Activated CD4-positive, alpha-beta T cell treated with anti-CD3 and anti-CD28 coated beads, Interleukin-2, amount 10 ng/mL, durations not matched to agents 7 days and 5 days (primary cell): ENCODE measurements around the gene SLC36A1. TPM values are rescaled to one million over a fixed set of nuclear protein-coding genes. Genes with fewer than 3 reads are reported as not detected.
"Not testable (repeated sequence)": the region's sequence is repeated elsewhere in the genome, so short reads cannot be mapped to it uniquely, and the experiment has no call there.

Experiments
- CTCF ChIA-PET: fragments of 350-600 bp; sonication (Branson Sonifier 250); formaldehyde crosslinking; loops from one replicate; lab custom pipeline; 2021; ENCODE audit warnings: antibody characterized with exemption; lab: Charles Lee
- POLR2A ChIA-PET: fragments of 350-600 bp; sonication (Branson Sonifier 250); formaldehyde crosslinking; loops from one replicate; lab custom pipeline; 2021; ENCODE audit warnings: antibody characterized with exemption; lab: Charles Lee
- DNase-seq: peaks from one replicate; pipeline ENCODE4 v3.0.0-alpha.2; 2020
- H3K27ac Mint-ChIP-seq: one replicate; pipeline ENCODE4 v1.8.0; 2021; ENCODE audit warnings: mild to moderate bottlenecking, moderate library complexity, mixed read lengths
- H3K27me3 Mint-ChIP-seq: one replicate; pipeline ENCODE4 v1.8.0; 2021; ENCODE audit warnings: mixed read lengths
- H3K36me3 Mint-ChIP-seq: one replicate; pipeline ENCODE4 v1.8.0; 2021; ENCODE audit warnings: low read depth, mixed read lengths
- H3K4me1 Mint-ChIP-seq: one replicate; pipeline ENCODE4 v1.8.0; 2021; ENCODE audit warnings: mixed read lengths
- H3K4me3 Mint-ChIP-seq: one replicate; pipeline ENCODE4 v1.8.0; 2021; ENCODE audit warnings: mild to moderate bottlenecking, moderate library complexity, mixed read lengths
- H3K9me3 Mint-ChIP-seq: one replicate; pipeline ENCODE4 v1.8.0; 2021; ENCODE audit warnings: mixed read lengths
- total RNA-seq, 2 experiments: library from RNA; stranded (reverse); gene quantifications; one replicate each; pipeline ENCODE4 v1.2.3, GENCODE V29; 2021

Gene SLC36A1
- total RNA-seq = 1 to 10 TPM; 5.8 TPM

- Mint-ChIP-seq H3K4me1 (peaks cover 17% of the 10 kb centered on the region), H3K9me3 (no peaks in the 10 kb centered on the region), H3K36me3 (no peaks in the 10 kb centered on the region), H3K27ac (peak within 1 kb of the TSS; percentile 92), H3K27me3 (peaks cover 31% of the 10 kb centered on the region), H3K4me3 (peak within 1 kb of the TSS; percentile 87)
- ChIA-PET CTCF (interaction anchor here (0.7 to 2.9 kb wide), 22 partner anchors 10 to 369 kb away, joined by 3 to 23 read pairs (median 4); no protein-coding TSS in a partner anchor), POLR2A (interaction anchor here (1.3 kb wide), 1 partner anchor 324 kb away, joined by 4 read pairs; the partner anchor contains the start of gene G3BP1)
- peak; percentile 93 for DNase-seq
These were observed at the start of gene SLC36A1 for GRCh38 chr5:151447174-151448037. Gene SLC36A1 (plus strand): TSS chr5:151447603. CDS start chr5:151458793, 11,190 bp downstream.

GRCh38 chr5:151405334-151406160 is 41.9 kb upstream of the SLC36A1 start:
- CTCF ChIA-PET = interaction anchor here (0.6 kb wide), 1 partner anchor 148 kb away, joined by 3 read pairs; no protein-coding TSS in a partner anchor
- no peak overlapping the region for H3K27ac Mint-ChIP-seq
- POLR2A ChIA-PET = no interaction called here
- peaks cover 2% of the 10 kb centered on the region for H3K4me1 Mint-ChIP-seq
- H3K36me3 Mint-ChIP-seq = no peaks in the 10 kb centered on the region
- no peak overlapping the region for H3K4me3 Mint-ChIP-seq
- no peak for DNase-seq
- H3K27me3 Mint-ChIP-seq = peaks cover 43% of the 10 kb centered on the region
- no peaks in the 10 kb centered on the region for H3K9me3 Mint-ChIP-seq

- Mint-ChIP-seq H3K27me3 (peaks cover 37% of the 10 kb centered on the region), H3K4me3 (no peak overlapping the region), H3K9me3 (no peaks in the 10 kb centered on the region), H3K36me3 (no peaks in the 10 kb centered on the region), H3K27ac (no peak overlapping the region), H3K4me1 (peaks cover 2% of the 10 kb centered on the region)
- ChIA-PET POLR2A (no interaction called here), CTCF (no interaction called here)
- DNase-seq = no peak
These were observed 41.0 kb upstream of the SLC36A1 start for GRCh38 chr5:151406322-151406947.

GRCh38 chr5:151408591-151409230 is 38.7 kb upstream of the SLC36A1 start:
- Mint-ChIP-seq H3K36me3 (no peaks in the 10 kb centered on the region), H3K4me1 (peaks cover 2% of the 10 kb centered on the region), H3K27me3 (peaks cover 32% of the 10 kb centered on the region), H3K9me3 (no peaks in the 10 kb centered on the region), H3K4me3 (no peak overlapping the region), H3K27ac (no peak overlapping the region)
- ChIA-PET CTCF (no interaction called here), POLR2A (no interaction called here)
- DNase-seq = no peak

GRCh38 chr5:151413800-151414199 is 33.6 kb upstream of the SLC36A1 start:
- ChIA-PET CTCF (no interaction called here), POLR2A (no interaction called here)
- H3K4me3 Mint-ChIP-seq = no peak overlapping the region
- H3K27ac Mint-ChIP-seq = no peak overlapping the region
- DNase-seq = no peak
- peaks cover 13% of the 10 kb centered on the region for H3K9me3 Mint-ChIP-seq
- H3K27me3 Mint-ChIP-seq = peaks cover 19% of the 10 kb centered on the region
- no peaks in the 10 kb centered on the region for H3K4me1 Mint-ChIP-seq
- no peaks in the 10 kb centered on the region for H3K36me3 Mint-ChIP-seq

- peaks cover 19% of the 10 kb centered on the region for H3K27me3 Mint-ChIP-seq
- H3K27ac Mint-ChIP-seq = no peak overlapping the region
- H3K4me1 Mint-ChIP-seq = no peaks in the 10 kb centered on the region
- H3K4me3 Mint-ChIP-seq = no peak overlapping the region
- no peaks in the 10 kb centered on the region for H3K36me3 Mint-ChIP-seq
- no peak for DNase-seq
- H3K9me3 Mint-ChIP-seq = peaks cover 17% of the 10 kb centered on the region
- ChIA-PET POLR2A (no interaction called here), CTCF (no interaction called here)
These were observed 32.9 kb upstream of the SLC36A1 start for GRCh38 chr5:151414536-151414935.

GRCh38 chr5:151417712-151418111 is 29.7 kb upstream of the SLC36A1 start:
- Mint-ChIP-seq H3K27me3 (peaks cover 6% of the 10 kb centered on the region), H3K4me1 (no peaks in the 10 kb centered on the region), H3K4me3 (no peak overlapping the region), H3K27ac (no peak overlapping the region), H3K9me3 (peaks cover 17% of the 10 kb centered on the region), H3K36me3 (no peaks in the 10 kb centered on the region)
- DNase-seq = no peak
- ChIA-PET POLR2A (no interaction called here), CTCF (interaction anchor here (0.9 kb wide), 1 partner anchor 104 kb away, joined by 3 read pairs; no protein-coding TSS in a partner anchor)

- H3K36me3 Mint-ChIP-seq = no peaks in the 10 kb centered on the region
- H3K4me1 Mint-ChIP-seq = no peaks in the 10 kb centered on the region
- peaks cover 17% of the 10 kb centered on the region for H3K9me3 Mint-ChIP-seq
- ChIA-PET CTCF (no interaction called here), POLR2A (no interaction called here)
- H3K4me3 Mint-ChIP-seq = no peak overlapping the region
- H3K27ac Mint-ChIP-seq = no peak overlapping the region
- peaks cover 11% of the 10 kb centered on the region for H3K27me3 Mint-ChIP-seq
- DNase-seq = no peak
These were observed 27.3 kb upstream of the SLC36A1 start for GRCh38 chr5:151420127-151420526.

- no peak for DNase-seq
- ChIA-PET CTCF (no interaction called here), POLR2A (no interaction called here)
- no peaks in the 10 kb centered on the region for H3K9me3 Mint-ChIP-seq
- H3K27ac Mint-ChIP-seq = no peak overlapping the region
- H3K36me3 Mint-ChIP-seq = no peaks in the 10 kb centered on the region
- no peaks in the 10 kb centered on the region for H3K4me1 Mint-ChIP-seq
- H3K27me3 Mint-ChIP-seq = peaks cover 13% of the 10 kb centered on the region
- H3K4me3 Mint-ChIP-seq = no peak overlapping the region
These were observed 22.4 kb upstream of the SLC36A1 start for GRCh38 chr5:151424892-151425523.

- H3K9me3 Mint-ChIP-seq, H3K36me3 Mint-ChIP-seq, DNase-seq, CTCF ChIA-PET, H3K4me3 Mint-ChIP-seq, POLR2A ChIA-PET, H3K4me1 Mint-ChIP-seq, H3K27ac Mint-ChIP-seq: not testable (repeated sequence)
- peaks cover 17% of the 10 kb centered on the region for H3K27me3 Mint-ChIP-seq
These were observed 21.1 kb upstream of the SLC36A1 start for GRCh38 chr5:151426347-151426746.

GRCh38 chr5:151427258-151427657 is 20.1 kb upstream of the SLC36A1 start:
- Mint-ChIP-seq H3K36me3 (no peaks in the 10 kb centered on the region), H3K27ac (no peak overlapping the region), H3K4me3 (no peak overlapping the region), H3K9me3 (no peaks in the 10 kb centered on the region), H3K4me1 (no peaks in the 10 kb centered on the region), H3K27me3 (peaks cover 17% of the 10 kb centered on the region)
- no peak for DNase-seq
- POLR2A ChIA-PET = no interaction called here
- CTCF ChIA-PET = interaction anchor here (1.0 kb wide), 1 partner anchor 20 kb away, joined by 3 read pairs; the partner anchor contains the start of gene SLC36A1

- ChIA-PET POLR2A (no interaction called here), CTCF (no interaction called here)
- no peak for DNase-seq
- H3K27me3 Mint-ChIP-seq = peaks cover 14% of the 10 kb centered on the region
- H3K36me3 Mint-ChIP-seq = no peaks in the 10 kb centered on the region
- H3K4me3 Mint-ChIP-seq = no peak overlapping the region
- no peaks in the 10 kb centered on the region for H3K4me1 Mint-ChIP-seq
- H3K27ac Mint-ChIP-seq = no peak overlapping the region
- H3K9me3 Mint-ChIP-seq = no peaks in the 10 kb centered on the region
These were observed 16.7 kb upstream of the SLC36A1 start for GRCh38 chr5:151430731-151431130.
